ENCODE data around the gene ZNF667.
A peak's percentile ranks its signal among the peaks of the same experiment; 100 is the strongest.

The ZNF667 gene

DNA sequence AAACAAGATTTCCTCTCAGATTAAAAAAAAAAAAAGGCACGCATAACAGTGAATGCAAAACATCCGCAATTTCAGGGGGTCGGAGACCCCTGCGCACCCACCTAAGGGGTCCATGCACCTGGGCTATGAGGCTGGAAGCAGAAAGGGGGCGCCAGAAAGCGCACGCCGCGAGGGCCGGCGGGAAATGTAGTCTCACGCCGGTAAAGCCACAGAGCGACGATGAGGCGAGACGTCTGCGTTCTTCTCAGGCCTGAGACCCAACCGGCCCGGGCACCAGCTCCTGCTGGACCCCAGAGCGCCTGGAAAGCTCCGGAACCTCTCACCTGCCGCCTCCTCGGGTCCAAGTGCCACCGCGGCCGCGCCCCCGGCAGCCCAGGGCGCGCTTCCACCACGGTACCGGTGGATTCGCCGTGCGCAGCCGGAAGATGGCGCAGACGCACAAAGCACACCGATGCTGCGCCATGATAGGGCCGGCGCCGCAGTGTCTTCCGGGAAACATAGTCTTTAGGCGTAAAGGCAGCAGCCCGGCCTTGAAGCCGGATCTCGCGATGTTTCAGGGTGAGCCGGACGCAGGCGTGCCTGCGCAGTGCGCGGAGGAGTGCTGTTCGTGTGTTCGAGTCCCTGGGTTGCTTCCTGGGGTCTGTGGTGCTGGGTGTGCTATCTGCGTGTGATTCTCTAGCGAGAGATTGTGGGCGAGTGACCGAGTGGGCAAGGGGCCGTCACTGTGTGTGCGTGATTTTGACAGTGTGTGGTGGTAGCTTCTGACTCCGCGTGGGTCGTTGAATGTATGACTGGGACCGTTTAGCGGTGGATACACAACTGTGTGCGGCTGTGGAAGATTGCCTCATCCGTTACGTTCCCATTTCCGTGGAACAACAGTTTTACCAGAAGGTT, 83.8 kb downstream of the ZNF667 start, which contains the start of gene ZNF582:
ZNF582 (minus strand) TSS at position 416 of the 894 bp plus-strand sequence. CDS start 1,782 bp downstream, outside the sequence.
- DNase-seq (ENCODE audit: low read depth), result peak; percentile 98
